Colon (tissue), 2 donors: ENCODE results near the gene PTCH2.
"Not testable (repeated sequence)": the region's sequence is repeated elsewhere in the genome, so short reads cannot be mapped to it uniquely, and the experiment has no call there.

Source experiments
- FAIRE-seq: peaks from 2 replicates; lab custom pipeline; 2012; peaks lifted over from hg19 to GRCh38; lab: Jason Lieb, UNC
- donor health status: control.
- donor health status: control.

Gene PTCH2

DNA sequence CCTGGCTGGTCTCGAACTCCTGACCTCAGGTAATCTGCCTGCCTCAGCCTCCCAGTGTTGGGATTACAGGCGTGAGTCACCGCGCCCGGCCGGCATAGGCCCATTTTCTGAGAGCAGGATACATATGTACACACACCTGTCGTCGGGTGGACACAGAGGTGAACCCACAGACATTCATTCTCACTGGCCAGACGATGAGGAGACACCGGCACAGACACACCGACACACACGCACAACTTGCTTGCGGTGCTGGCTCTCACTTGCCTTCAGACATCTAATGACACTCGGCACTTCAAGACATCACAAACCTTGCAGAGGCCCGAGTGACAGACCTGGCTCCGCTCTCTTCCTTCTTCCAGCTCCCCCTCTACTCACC, 579 bp downstream of the PTCH2 start:
- FAIRE-seq: no peak

DNA sequence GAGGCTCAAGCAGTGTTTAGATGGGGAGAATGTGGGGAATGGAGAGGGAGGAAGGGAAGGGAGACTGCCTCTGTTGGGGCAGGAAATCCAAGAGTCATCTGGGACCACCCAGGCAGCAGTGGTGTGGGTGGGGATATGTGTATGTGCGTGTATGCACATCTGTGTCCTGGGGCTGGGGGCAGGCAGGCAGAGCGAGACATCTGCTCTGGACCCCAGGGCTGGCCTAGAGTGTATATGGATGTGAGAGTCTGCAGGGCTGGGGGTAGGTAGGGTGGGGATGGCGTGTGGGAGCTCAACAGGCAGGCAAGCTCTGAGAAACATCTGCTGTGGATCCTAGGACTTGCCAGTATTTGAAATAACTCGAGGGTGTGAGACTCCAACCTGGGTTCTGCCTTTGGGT, 3.5 kb downstream of the PTCH2 start:
- no peak for FAIRE-seq

DNA sequence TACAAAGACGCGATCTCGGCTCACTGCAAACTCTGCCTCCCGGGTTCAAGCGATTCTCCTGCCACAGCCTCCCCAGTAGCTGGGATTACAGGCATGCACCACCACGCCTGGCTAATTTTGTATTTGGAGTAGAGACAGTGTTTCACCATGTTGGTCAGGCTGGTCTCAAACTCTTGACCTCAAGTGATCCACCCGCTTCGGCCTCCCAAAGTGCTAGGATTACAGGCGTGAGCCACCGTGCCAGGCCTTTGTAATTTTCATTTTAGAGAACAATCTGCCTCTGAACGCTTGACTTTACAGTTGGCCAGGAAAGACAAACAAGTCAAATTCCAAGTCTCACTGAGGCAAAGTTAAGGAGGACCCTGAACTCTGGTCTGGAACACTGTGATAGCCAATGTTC, 4.8 kb downstream of the PTCH2 start:
- not testable (repeated sequence) for FAIRE-seq

DNA sequence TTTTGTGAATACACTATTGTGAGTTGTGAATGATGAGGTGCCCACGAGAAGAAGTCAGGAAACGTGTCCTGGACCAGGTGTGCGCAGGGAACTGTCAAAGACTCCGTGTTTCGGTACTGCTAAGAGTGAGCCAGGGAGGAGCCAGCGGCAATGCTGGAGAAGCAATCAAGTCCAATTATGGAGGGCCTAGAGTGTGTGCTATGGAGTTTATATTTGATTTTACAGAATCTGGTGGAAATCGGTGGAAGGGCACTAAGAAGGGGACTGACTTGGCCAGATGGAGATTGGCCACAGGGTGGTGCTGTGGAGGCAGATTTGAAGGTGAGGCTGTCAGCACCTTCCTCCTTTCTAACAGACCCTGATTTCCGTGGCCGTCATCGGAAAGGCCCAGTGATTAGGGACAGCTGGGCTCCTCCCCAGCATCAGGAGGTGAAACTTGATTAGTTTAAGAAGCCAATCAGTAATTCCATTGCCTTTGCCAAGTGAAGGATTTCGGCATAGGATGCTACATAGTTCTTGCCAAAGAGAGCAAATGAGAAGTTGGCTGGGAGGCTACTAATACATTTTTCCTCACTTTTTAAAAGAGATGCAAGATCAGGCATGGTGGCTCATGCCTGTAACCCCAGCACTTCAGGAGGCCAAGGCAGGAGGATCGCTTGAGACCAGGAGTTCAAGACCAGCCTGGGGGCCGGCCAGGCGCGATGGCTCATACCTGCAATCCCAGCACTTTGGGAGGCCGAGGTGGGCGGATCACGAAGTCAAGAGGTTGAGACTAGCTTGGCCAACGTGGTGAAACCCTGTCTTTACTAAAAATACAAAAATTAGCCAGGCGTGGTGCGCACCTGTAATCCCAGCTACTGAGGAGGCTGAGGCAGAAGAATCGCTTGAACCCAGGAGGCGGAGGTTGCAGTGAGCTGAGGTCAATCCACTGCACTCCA, 7.0 kb downstream of the PTCH2 start:
- FAIRE-seq: no peak

DNA sequence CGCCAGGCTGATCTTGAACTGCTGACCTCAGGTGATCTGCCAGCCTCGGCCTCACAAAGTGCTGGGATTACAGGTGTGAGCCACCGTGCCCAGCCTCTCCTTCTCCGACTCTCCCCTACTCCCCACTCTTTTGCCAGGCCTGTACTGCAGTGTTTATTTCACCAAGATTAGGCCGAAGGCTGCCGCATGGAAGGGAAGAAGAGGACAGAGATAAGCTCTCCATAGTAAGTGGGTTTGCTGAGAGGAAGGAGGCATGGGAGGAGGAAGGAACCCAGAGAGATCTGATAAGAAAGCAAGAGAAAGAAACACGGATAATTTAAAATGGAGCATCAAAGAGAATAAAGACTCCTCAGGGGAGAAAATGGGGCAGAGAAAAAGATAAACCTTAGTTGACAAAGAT, 8.7 kb downstream of the PTCH2 start:
- no peak for FAIRE-seq

DNA sequence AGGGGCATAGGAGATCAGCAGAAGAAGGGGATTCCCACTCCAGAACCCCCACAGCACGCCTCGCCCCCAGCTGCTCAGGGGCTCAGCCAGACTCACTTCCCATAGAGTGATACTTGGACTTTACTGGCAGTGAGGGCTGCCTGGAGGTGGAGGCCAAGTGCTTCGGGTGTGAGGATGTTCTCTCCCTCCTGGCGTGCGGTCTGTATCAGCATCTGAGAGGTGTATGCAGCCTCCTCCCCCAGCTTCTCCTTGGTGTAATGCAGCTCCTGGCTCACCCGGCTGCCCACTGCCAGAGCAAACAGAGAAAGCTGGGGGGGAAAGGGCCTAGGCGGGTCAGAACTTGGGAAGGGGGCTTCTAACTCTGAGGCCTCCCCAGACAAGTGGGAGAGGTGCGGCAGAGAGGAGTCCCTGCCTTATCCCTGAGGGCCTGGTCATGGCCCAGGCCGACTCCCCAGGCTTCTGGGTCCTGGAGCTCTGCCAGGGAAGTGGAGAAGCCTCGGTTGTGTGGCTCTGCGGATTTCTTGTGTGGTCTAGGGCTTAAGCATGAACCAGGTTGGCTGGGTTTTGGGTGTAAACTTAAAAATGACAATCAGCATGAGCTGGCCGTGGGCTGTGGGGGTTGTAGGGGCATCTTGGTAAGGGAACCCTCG, 10.9 kb downstream of the PTCH2 start:
- FAIRE-seq: no peak

DNA sequence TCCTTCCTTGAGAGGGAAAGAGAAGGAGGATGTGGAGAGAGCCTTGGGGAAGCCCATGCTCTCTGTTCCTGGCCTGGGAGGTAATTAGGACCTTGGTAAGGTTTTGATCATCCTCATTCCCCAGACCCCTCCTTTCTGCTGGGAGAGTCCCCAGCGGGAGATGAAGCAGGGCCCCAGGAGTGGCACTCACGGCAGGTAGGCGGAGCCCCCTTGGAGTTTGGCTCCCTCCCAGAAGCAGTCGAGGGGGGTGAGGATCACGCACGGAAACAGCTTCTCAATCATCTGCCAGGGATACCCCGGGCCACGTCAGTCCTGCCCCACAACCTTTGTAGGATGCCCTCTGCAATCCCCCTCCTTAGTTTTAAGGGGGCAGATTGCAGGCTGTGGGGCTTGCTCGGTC, 11.5 kb downstream of the PTCH2 start:
- FAIRE-seq: no peak

DNA sequence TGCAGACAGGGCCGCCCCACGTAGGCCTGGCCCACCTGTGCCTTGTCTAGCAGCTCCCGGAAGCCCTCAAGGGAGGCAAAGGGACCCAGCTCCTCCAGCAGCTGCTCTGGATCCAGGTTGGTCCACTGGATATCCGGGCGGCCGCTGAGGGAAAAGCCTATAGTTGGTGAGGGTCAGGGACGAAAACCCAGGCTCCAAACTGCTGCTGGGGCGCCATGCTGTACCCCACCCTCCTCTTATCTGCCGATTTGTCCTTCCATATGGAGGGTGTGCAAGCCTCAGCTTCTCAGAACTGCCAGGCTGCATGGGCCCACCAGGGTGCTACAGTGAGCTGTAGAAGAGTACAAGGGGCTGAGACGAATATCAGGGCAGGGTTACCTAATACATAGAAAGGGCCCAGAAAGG, 12.2 kb downstream of the PTCH2 start:
- FAIRE-seq: no peak

DNA sequence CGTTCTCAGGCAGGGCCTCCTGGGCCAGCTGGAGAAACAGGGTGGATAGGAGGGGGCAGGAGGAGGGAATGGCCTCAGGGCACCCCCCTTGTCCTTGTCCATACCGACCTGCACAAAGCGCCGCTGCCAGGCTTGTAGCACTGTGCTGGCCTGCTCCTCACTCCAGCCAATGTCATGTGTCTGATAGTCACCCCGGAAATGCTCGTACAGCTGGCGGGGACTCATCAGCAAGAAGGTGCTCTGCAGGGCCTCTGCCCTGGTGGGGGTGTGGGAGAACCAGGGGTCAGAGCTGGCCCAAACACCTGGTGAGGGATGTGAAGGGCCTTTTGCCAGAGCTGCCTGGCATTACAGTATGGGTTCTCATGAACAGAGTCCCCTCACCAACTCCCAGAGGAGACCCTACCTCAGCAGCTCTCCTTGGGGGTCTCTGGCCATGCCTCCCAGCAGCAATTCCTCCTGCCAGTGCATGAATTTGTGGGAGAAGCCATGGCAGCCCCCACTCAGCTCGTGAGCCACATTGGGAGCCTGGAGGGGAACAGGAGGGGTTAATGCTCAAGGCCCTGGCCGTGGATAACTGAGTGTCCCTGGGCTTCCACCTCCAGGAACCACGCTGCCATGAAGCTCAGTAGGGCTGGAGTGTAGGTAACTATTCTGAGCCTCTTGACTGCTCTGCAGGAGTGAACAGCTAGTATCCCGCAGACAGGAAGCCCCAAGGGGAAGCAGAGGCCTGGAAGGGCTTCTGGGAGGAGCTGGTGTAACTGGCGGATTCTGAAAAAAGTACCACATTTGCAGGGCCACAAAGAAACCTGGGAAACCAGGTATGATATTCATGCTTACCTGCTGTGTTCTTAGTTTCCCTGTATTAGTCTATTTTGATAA, 13.3 kb downstream of the PTCH2 start:
- FAIRE-seq: no peak

DNA sequence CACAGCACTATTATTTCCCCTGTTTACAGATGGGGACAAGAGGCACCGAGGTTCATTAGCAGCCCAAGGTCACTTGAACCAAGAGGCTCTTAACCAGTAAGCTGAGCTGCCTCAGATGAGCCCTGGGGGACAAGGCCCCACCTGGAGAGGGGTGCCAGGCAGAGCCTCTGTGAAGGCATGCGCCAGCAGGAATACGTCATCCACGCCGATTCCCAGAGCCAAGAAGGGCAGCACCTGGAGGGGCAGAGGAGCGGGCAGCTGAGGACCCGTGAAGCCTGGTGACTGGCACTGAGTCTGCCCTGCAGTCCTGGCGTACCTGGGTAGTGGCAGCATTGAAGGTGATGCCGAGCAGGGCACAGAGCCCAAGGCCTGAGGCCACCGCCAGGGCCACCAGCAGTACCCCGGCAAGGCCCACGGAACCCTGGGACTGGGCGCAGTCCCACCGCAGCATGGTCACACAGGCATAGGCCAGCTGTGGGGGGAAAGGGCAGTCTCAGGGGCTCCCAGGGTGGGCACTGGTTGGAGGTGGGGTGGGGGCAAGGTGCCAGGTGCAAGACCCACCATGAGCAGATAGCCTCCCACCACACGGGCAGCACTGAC, 14.1 kb downstream of the PTCH2 start:
- no peak for FAIRE-seq

DNA sequence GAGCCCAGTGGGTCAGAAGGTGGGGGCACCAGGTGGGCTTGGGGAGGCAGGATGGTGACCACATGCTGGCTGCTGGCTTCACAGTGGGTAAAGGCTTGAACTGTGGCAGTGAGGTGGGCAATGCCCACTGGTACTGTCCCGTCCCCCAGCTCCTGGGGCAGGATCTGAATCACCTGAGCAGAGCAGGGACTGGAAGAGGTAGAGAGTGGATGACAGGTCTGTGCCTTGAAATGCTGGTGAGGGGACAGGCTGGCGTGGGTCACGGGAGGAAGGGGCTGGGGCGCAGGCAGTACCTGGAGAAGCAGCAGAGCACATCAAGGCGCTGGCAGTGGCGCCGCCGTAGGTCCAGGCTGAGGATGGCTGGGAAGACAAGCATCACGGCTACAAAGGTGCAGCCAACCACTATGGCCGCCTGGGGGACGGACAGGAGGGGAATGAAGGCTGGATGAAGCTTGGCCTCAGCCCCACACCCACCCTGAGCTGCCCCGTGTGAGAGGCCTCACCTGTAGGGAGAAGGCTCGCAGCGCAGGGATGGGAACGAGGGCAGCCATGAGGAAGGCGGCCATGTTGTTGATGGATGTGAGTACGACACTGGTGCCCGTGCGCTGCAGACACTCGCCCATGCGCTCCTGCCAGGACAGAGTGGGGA, 14.9 kb downstream of the PTCH2 start:
- no peak for FAIRE-seq

DNA sequence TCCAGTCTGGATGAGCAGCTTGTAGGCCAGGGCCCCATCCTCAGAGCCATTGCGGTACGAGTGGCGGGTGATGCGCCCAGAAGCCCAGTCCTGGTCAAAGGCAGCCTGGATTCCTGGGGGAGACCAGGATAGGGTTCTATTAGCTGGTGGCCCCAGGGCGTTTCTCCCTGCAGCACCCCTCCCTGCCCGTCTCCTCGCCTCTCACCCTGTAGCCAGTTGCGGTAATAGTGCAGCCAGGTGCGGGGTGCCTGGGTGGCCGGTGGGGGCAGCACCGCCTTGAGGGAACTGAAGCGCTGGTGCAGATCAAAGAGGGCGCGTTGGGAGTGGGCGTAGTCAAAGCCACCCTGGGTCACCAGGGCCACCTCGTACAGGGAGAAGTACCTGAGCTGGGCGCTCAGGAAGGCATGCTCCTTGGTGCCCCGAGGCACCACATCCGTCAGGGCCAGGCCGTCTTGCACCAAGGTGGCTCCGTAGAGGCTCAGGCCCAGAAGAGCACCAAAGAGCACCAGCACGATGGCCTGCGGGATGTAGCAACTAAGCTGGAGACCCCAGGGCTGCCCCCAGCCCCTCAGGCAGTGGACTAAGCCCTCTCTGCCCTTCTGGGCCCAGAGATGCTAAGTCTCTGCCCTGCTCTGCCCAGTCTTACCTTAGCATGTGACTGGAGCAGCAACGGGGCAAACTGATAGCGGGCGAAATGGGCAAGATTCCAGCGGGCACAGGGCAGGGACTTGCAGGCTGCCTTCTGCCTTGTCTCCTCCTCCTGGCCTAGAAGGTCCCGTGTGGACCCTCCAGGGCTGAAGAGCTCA, 15.7 kb downstream of the PTCH2 start:
- no peak for FAIRE-seq

DNA sequence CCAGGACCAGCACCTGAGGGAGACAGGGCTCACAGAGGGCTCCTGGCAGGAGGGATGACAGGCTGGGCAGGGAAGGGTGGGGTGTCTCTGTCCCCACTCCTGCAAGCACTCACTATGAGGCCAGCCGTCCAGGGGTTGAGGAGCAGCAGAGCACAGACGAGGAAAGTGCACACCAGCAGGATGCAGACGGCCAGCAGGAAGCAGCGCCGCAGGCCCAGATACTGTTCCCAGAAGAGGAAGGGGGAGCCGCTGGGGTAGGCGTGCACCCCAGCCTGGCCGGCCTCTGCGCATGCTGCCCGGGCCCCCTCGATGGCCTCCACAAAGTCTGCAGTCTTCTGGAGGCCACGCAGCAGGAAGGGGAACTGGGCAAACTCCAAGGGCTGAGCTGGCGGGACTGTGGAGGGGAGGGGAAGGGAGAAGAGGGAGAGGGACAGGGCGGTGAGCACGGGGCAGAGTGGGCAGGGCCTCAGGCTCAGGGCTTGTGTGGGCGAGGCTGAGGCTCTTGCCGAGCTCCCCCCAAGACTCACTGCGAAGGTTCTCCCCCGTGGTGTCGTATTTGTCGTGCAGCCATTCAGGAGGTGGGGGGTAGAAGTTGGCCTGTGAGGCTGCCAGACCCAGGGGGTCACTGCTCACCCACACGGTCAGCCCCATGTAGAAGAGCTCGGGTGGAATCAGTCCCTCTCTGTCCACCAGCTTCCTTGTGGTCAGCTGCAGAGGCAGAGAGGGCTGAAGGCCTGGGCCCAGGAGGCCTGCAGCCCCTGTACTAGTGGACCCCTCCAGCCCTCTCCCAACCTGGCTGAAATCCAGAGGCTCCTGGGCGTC, 16.5 kb downstream of the PTCH2 start:
- FAIRE-seq: no peak

DNA sequence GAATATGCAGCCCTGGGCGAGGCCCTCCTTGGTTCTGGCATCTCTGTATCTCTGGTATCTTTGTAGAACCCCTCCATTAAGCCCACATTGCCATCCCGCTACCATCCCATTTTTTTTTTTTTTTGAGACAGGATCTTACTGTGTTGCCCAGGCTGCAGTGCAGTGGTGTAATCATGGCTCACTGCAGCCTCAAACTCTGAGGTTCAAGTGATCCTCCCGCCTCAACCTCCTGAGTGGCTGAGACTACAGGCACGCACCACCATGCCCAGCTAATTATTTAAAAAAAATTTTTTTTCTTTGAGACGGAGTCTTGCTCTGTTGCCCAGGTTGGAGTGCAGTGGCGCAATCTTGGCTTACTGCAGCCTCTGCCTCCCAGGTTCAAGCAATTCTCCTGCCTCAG, 18.7 kb downstream of the PTCH2 start:
- not testable (repeated sequence) for FAIRE-seq

DNA sequence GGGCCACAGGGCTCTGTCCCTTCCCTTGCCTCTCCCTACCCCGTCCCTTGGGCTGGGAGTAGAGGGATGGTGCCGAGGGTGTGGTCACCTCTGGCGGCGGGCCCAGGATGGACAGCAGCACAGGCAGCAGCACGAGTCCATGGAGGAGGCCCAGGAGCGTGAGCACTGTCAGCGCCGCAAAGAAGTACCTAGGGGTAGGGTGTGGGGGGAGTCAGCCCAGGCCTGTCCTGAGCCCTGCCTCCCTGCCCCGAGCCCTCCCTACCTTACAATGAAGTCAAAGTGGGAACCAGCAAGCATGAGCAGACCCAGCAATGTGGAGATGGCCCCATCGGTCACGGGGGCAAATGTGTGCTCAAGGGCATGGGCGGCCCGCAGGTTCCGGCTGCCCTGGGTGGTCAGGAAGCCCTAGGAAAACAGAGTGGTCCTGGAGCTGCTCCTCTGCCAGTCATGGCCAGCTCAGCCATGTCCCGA, 20.0 kb downstream of the PTCH2 start:
- no peak for FAIRE-seq

DNA sequence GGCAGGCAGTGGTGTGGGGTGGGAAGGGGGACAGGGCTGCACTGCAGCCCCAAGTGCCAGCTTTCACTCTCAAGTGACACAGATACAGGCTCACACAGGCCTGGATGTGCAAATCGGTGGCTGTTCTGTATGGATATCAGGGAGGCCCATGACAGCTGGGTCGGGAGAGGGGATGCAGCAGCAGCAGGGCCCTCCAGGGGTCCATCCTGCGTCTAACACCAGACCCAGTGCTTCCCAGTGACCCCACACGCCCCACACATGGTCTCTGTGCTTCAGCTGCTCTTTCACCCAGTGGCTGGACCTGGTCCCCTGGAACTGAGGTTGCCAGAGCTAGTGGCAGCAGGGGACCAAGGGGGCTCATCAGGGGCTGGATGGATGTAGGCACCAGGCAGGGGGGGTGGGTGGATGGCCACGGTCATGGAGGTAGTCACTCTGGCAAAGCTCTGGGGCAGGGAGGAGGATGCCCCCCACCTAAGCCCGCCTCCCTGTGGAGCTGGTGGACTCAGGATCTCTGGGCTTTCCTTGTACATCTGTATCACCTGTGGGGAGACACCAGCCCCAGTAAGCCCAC, 20.8 kb downstream of the PTCH2 start:
- FAIRE-seq: no peak

DNA sequence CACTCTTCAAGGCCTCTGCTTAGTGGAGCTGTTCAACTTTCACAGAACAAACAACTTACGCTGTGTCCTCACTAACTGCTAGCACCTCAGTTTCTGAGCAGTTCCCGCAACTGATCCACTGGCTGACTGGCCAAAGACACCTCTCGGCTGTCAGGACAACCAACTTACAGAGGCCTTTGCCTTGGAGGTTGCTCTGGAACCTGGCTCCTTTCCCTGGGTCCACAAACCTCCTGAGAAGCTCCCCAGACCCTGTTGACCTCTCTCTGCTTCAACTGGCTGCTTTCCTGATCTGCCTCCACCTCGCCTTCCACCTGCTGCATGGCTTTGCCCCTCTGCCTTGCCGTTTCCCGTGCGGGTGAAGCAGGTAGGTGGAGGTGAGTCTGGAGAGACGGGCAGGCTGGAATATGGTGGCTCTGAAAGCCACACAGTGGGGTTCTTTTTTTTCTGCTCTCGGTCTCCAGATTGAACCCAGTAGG, 21.8 kb downstream of the PTCH2 start:
- no peak for FAIRE-seq

DNA sequence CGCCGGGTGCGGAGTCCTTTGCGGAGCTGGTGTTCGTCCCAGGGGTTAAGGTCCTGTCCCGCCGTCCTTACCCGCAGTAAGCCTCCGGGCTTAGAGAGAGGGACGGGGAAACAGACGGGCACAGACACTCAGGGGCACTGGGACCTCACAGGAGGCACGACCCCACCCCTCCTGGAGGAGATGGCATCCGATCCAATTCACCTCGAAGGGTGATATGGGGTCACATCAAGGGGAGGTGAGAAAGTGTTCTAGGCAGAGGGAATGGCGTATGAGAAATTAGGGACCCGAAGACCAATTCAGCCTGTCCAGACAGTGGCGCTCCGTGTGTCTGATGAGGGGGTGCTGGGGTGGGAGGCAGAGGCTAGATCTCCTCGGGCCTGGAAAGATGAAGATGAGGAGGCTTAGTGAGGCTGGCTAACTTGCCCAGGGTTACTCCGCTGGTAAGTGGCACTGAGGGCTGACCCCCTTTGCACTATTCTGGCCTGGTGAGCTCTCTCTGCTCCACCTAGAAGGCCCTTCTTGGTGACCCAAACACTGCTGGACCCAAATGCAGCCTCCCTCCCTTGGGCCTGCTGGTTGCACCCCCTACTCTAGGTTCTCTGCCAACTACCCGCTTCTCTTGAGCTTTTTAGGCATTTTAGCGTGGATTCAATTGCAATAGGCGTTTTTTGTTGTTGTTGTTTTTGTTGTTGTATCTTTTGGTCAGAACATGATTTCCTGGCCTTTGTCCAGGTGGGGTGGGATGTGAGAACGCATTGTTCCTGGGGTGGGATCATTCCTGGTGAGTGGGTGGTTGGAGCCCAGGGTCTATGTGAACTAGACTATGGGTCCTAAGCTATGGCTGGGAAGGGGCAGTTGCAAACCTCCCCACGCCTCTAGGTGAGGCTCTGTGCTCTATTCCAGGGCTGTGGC, 22.5 kb downstream of the PTCH2 start:
- no peak for FAIRE-seq
